GM21576 (cell line): ENCODE data around the gene TMEM225.
"Not testable (repeated sequence)": the region's sequence is repeated elsewhere in the genome, so short reads cannot be mapped to it uniquely, and the experiment has no call there.

Source experiments
- ATAC-seq: cut with Tn5 transposase; IDR thresholded peaks from one replicate; pipeline ENCODE4 v1.9.1; 2021; ENCODE audit warnings: mild to moderate bottlenecking, moderate library complexity; ENCODE audit not compliant: unreplicated experiment

The TMEM225 gene

GRCh38 chr11:123885570-123885969 is at the start of gene TMEM225:
TMEM225 (minus strand) TSS chr11:123885670; CDS start chr11:123885425, 245 bp downstream.
- ATAC-seq: no peak

- peak; percentile 56 for ATAC-seq
These were observed 38.6 kb upstream of the TMEM225 start for GRCh38 chr11:123924027-123924426.

- no peak for ATAC-seq
These were observed 35.5 kb upstream of the TMEM225 start for GRCh38 chr11:123920943-123921342.

- ATAC-seq: no peak
These were observed 20.4 kb upstream of the TMEM225 start for GRCh38 chr11:123905826-123906225.

GRCh38 chr11:123904932-123905331 is 19.5 kb upstream of the TMEM225 start:
- ATAC-seq: no peak

- peak; percentile 94 for ATAC-seq
These were observed 18.5 kb upstream of the TMEM225 start for GRCh38 chr11:123903932-123904331.

GRCh38 chr11:123901867-123902266 is 16.4 kb upstream of the TMEM225 start, which contains the start of gene OR8D4:
OR8D4 (plus strand) TSS chr11:123902167; CDS start chr11:123906432, 4,265 bp downstream.
- no peak for ATAC-seq

- no peak for ATAC-seq
These were observed 14.3 kb upstream of the TMEM225 start for GRCh38 chr11:123899792-123900191.

- ATAC-seq: no peak
These were observed 6.6 kb upstream of the TMEM225 start for GRCh38 chr11:123892031-123892430.

- ATAC-seq: no peak
These were observed 4.6 kb downstream of the TMEM225 start for GRCh38 chr11:123880912-123881311.

- ATAC-seq: not testable (repeated sequence)
These were observed 17.7 kb downstream of the TMEM225 start for GRCh38 chr11:123867795-123868194.

GRCh38 chr11:123865293-123865692 is 20.2 kb downstream of the TMEM225 start:
- ATAC-seq: not testable (repeated sequence)

GRCh38 chr11:123859731-123860130 is 25.7 kb downstream of the TMEM225 start:
- no peak for ATAC-seq

GRCh38 chr11:123856444-123856843 is 29.0 kb downstream of the TMEM225 start:
- ATAC-seq: no peak

GRCh38 chr11:123853038-123853437 is 32.4 kb downstream of the TMEM225 start:
- ATAC-seq: no peak

- ATAC-seq: no peak
These were observed 33.1 kb downstream of the TMEM225 start for GRCh38 chr11:123852321-123852720.

- ATAC-seq: no peak
These were observed 34.4 kb downstream of the TMEM225 start for GRCh38 chr11:123851110-123851509.

- no peak for ATAC-seq
These were observed 44.3 kb downstream of the TMEM225 start for GRCh38 chr11:123841174-123841573.

- no peak for ATAC-seq
These were observed 46.3 kb downstream of the TMEM225 start for GRCh38 chr11:123839131-123839530.

GRCh38 chr11:123838659-123839058 is 46.8 kb downstream of the TMEM225 start:
- no peak for ATAC-seq

GRCh38 chr11:123838199-123838598 is 47.3 kb downstream of the TMEM225 start:
- no peak for ATAC-seq

- ATAC-seq: no peak
These were observed 52.4 kb downstream of the TMEM225 start for GRCh38 chr11:123833095-123833494.
